Dedifferentiated amniotic fluid mesenchymal stem cell (primary cell): Measurements from ENCODE around the gene SCN3B.

ENCODE experiments used
- DNase-seq: peaks from one replicate; pipeline ENCODE4 v3.0.0-alpha.2; 2016; ENCODE audit errors: extremely low spot score

The SCN3B gene

DNA sequence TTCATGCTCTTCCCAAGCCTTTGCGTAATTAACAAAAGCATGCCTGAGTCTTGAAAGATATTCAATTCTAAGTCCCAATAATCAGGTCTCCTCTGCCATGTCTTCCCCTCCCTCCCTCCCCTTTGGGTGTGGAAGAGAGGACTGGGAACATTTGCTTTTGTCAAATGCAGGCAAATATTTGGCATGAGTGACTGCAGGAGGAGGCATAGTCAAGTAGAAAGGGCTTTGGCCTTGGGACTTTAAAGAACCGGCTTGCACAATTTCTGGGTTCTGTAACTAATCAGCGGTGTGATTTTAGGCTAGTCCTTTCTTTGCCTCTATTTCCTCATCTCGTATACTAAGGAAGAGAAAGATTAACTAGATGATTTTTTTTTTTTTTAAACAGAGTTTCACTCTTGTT is 59.5 kb downstream of the SCN3B start:
- DNase-seq, result no peak

DNA sequence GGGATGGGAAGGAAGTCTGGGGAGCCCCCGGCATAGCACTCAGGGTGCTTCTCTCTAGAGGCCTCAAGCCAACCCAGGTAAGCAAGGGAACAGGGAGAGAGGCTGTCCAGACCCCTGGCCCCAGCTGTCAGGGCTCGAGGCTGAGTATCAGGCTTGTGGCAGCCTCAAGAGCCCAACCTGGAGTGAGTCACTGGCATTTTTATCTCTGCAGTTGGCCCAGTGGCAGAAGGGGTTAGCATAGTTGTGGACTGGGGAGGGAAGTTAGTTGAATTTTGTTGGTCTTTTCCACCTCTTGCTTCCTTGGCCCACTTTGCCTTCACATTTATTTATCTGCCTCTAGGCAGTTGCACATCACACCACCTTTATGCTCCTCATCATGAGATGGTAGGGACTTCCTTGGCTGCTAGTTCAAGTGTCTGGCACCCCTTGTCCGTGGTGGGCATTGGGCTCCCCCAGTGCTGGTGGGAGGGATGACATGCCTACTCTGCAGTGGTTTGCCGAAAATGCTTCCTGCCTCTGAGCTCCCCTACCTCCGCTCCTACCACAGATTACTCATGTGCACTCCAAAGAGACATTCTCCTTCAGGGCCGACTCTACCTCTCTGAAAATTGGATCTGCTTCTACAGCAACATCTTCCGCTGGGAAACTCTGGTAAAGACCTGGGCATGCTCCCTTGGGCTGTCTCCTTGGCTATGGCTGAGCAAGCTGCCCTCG is 60.1 kb downstream of the SCN3B start:
- DNase-seq, result no peak

GRCh38 chr11:123593570-123593969 is 60.9 kb downstream of the SCN3B start:
- DNase-seq, result no peak

GRCh38 chr11:123590296-123590912 is 64.0 kb downstream of the SCN3B start:
- DNase-seq, result peak; percentile 33

DNA sequence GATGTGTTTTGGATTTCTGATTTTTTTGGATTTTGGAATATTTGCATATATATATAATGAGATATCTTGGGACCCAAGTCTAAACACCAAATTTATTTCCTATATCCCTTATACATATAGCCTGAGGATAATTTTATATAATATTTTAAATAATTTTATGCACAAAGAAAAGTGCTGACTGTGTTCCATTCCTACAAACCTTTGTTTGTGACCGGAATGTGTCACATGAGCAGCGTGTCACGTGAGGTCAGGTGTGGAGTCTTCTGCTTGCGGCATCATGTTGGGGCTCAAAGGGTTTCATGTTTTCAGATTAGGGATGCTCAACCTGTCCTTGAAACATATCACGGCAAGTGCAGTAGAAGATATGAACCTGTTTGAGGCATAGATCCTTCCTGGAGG is 65.6 kb downstream of the SCN3B start:
- DNase-seq, result no peak

- DNase-seq, result no peak
Measured at GRCh38 chr11:123588117-123588863, 66.1 kb downstream of the SCN3B start.

- no peak for DNase-seq
Measured at GRCh38 chr11:123587559-123587958, 66.9 kb downstream of the SCN3B start.

- DNase-seq, result no peak
Measured at GRCh38 chr11:123587044-123587443, 67.4 kb downstream of the SCN3B start.

DNA sequence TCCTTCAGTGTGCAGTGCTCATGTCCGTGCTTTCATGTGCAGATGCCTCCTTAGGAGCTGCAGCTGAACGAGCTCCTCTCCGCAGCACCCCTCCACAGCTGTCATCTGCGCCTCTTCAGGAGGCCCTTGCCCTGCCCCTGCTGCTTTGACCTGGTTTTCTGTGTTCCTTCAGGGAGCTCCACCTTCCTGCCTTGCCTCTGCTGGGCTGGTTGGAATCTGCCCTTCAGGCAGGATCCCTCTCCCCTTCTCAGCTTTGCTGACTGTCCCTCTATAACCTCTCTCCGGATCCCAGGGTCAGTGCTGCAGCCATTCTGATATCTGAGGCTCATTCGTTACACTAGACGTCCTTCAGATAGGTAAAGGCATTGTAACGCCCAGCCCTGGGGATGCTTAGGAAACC is 67.9 kb downstream of the SCN3B start:
- no peak for DNase-seq

- DNase-seq, result no peak
Measured at GRCh38 chr11:123585706-123586105, 68.7 kb downstream of the SCN3B start.

- DNase-seq, result no peak
Measured at GRCh38 chr11:123585206-123585605, 69.2 kb downstream of the SCN3B start.

- no peak for DNase-seq
Measured at GRCh38 chr11:123584737-123585136, 69.7 kb downstream of the SCN3B start.

DNA sequence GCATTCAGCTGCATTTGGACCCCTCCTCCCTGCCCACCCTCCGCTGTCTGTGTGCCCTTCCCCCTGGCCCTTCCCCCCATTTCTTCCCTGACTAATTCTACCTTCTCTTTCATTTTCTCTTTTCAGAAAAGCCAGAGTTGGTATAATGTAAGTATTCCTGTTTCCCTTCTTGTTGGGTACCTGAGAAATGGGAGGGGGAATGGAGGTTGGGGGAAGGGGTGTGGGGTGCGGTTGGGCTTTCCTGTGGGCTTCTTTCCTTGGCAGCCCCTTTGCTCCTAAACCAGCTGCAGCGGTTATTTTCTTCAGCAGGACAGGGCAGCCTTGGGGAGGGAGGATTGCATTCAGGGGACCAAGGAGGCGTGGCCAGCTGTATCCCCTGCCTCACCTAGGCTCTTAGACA is 70.2 kb downstream of the SCN3B start:
- no peak for DNase-seq

- no peak for DNase-seq
Measured at GRCh38 chr11:123582992-123583504, 71.4 kb downstream of the SCN3B start.

DNA sequence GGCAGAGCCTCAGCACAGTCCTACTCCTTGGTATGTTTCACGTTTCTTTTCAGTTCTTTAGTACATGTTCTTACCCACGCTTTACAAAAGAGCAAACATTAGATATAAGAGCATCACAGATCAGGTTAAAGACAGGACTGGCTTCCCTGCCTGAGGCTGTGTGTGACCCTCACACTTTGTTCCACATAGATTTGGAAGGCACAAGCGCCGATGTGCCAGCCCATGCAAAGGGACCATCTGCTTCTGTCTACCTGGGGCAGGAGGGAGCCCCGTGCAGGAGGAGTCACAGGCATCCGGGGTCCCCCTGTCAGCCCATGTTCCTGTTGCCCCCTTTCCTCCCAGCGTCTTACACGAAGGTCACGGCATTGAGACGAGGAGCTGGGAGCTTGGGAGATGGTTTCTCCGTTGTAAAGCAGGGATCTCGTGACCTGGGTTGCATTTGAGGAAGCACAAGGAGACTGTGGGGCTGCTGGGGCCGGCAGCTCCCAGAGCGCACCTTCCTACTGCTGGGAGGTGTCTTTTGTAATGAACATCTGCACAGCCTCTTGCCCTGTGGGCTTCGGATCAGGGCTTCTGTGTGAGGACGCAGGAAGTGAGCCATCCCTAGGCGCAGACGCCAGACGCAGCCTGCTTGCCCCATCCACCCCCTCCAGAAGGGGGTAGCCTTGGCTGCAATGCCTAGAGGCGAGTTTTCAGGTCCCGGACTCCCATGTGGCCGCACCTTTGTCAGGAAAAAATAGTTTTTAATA is 72.6 kb downstream of the SCN3B start:
- DNase-seq, result no peak

DNA sequence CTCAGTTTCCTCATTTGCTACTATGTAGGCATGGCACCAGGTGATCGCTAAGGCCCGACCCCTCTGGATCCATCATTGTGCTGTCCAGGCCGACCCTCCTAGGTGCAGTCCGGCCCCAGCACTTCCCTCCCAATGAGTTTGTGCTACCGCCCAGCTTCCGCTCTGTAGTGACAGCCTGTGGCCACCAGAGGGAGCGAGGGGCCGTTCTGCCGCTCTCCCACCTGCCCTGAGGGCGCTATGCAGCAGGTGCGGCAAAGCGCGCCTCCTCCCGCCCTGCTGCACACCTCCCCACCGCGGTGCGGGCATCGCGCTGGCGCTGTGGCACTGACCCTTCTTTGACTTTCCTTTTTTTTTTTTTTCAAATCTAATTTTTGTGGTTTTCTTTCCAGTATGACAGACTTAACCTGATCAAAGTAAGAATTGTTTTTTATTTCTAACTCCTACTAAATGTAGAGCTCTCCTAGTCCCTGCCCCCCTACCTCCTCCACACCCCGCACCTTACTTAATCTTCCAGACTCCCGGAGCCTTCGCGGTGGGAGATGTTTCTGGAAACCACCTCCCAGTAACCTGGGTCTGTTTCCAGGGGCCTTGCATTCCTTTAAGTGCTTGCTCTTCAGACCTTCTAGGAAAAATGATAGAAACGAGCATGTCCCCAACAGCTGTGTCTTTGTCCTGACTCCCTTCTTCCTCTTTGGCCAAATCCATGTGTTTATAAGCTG is 73.7 kb downstream of the SCN3B start:
- DNase-seq, result peak; percentile 18

DNA sequence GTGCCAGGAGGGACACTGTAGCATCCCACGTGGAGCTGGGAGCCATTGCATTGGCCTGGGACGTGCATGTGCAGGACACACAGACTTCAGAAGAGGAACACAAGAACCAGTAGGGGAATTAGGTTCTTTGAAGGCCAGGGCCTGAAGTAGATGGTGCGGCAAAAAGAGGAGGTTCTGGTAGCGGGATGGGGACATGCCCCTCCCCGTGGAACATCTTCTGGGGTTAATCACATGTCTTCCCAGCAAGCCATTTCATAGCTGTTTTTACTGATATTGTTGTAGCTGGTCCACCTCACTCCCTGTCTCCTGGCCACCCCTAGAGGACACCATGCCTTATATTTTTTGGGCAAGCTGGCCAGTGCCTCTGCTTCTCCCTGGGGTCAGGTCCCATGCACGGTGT is 74.3 kb downstream of the SCN3B start:
- no peak for DNase-seq

DNA sequence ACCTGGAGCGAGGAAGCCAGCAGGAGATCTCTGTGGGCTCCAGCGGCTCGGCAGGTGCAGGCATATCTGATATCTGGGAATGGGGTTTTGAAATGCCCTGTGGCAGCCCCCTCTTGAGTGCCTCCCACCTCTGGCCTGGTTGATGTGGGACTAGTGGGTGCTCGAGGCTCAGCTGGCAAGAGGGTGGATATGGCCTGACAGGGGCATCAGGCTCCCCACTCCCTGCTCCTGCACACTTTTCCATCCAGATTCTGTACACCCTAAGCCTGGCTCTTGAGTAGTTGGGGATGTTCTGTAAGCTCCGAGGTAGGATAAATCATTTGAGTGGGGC is 75.0 kb downstream of the SCN3B start:
- no peak for DNase-seq
